NOMO-1 (cell line): ENCODE results near the gene RSRC2.
"Not testable (repeated sequence)": the region's sequence is repeated elsewhere in the genome, so short reads cannot be mapped to it uniquely, and the experiment has no call there.

Source experiments
- DNase-seq, 2 experiments: peaks; one replicate each; lab custom pipeline; 2025; ENCODE audit not compliant: unreplicated experiment in 2 of 2; lab: John Stamatoyannopoulos, UW

The RSRC2 gene

GRCh38 chr12:122526683-122527477, at the start of gene RSRC2, which contains the start of gene KNTC1:
Gene RSRC2 (minus strand): TSS chr12:122526936. CDS start chr12:122526853, 83 bp downstream.
Gene KNTC1 (plus strand): TSS chr12:122527249. CDS start chr12:122530064, 2,815 bp downstream.
- DNase-seq: peak; percentile 99 to 100

GRCh38 chr12:122571821-122572220, 45.1 kb upstream of the RSRC2 start:
- DNase-seq: no peak

GRCh38 chr12:122570006-122570405, 43.3 kb upstream of the RSRC2 start:
- not testable (repeated sequence) for DNase-seq

- no peak for DNase-seq
Observed at GRCh38 chr12:122569288-122569687, 42.6 kb upstream of the RSRC2 start.

- DNase-seq: not testable (repeated sequence)
Observed at GRCh38 chr12:122566816-122567215, 40.1 kb upstream of the RSRC2 start.

- DNase-seq: no peak
Observed at GRCh38 chr12:122563361-122563760, 36.6 kb upstream of the RSRC2 start.

GRCh38 chr12:122560138-122560537, 33.4 kb upstream of the RSRC2 start:
- no peak for DNase-seq

GRCh38 chr12:122558745-122559641, 32.3 kb upstream of the RSRC2 start:
- no peak for DNase-seq

- no peak for DNase-seq
Observed at GRCh38 chr12:122547330-122547729, 20.6 kb upstream of the RSRC2 start.

- DNase-seq: no peak
Observed at GRCh38 chr12:122545855-122546254, 19.1 kb upstream of the RSRC2 start.

- no peak for DNase-seq
Observed at GRCh38 chr12:122544537-122544936, 17.8 kb upstream of the RSRC2 start.

- DNase-seq: no peak
Observed at GRCh38 chr12:122538496-122538895, 11.8 kb upstream of the RSRC2 start.

GRCh38 chr12:122537021-122537420, 10.3 kb upstream of the RSRC2 start:
- no peak for DNase-seq

GRCh38 chr12:122533856-122534255, 7.1 kb upstream of the RSRC2 start:
- DNase-seq: no peak

- DNase-seq: no peak
Observed at GRCh38 chr12:122528992-122529391, 2.3 kb upstream of the RSRC2 start.

- DNase-seq: no peak
Observed at GRCh38 chr12:122528582-122528981, 1.8 kb upstream of the RSRC2 start.

- DNase-seq: peak; percentile 67 to 69
Observed at GRCh38 chr12:122527478-122527944, 775 bp upstream of the RSRC2 start.

GRCh38 chr12:122523846-122524718, 2.7 kb downstream of the RSRC2 start:
- peak in 1 of 2 experiments; percentile 8 for DNase-seq

GRCh38 chr12:122523280-122523679, 3.5 kb downstream of the RSRC2 start:
- DNase-seq: peak in 1 of 2 experiments; percentile 17

- no peak for DNase-seq
Observed at GRCh38 chr12:122520676-122521075, 6.1 kb downstream of the RSRC2 start.
